ENCODE measurements around the gene AGPAT3.

DNA sequence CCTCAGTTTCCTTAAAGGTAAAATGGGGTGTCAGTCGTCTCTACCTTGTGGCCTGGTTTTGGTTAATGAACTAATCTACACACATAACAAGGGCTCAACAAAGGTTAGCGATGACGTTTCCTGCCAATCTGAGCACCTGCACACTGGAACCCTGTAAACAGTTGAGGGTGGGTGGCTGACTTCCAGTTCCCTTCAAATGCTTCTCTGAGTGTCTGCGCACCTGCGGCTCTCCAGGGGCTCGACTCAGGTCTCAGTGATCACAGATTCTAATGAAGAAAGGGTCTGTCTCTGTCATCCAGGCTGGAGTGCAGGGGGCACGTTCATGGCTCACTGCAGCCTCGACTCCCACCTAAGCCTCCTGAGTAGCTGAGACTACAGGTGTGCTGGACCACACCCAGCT, 3.3 kb upstream of the AGPAT3 start:
- TF ChIP-seq CTCF (IDR thresholded peaks at IDR 0.05; ENCODE audit: low read depth, low read length, poor library complexity, severe bottlenecking) (no peak), EZH2phosphoT487 (IDR thresholded peaks at IDR 0.05; ENCODE audit: borderline replicate concordance, low read length) (no peak)
